Fibroblast of skin of left biceps (primary cell): Measurements from ENCODE around the gene CDHR1.
"Not testable (repeated sequence)": the region's sequence is repeated elsewhere in the genome, so short reads cannot be mapped to it uniquely, and the experiment has no call there.

Experiments
- DNase-seq, 2 experiments: peaks; one replicate each; pipeline ENCODE4 v3.0.0-alpha.2; 2013; ENCODE audit warnings: low read depth in 2 of 2

The CDHR1 gene

GRCh38 chr10:84173501-84173929, 20.8 kb upstream of the CDHR1 start, which contains the start of gene GPR15LG:
Gene GPR15LG, plus strand, starts transcription at chr10:84173801. Its CDS starts 51 bp downstream, at chr10:84173852.
- no peak for DNase-seq

- no peak for DNase-seq
These were observed 18.9 kb upstream of the CDHR1 start for GRCh38 chr10:84175436-84175835.

- no peak for DNase-seq
These were observed 18.0 kb upstream of the CDHR1 start for GRCh38 chr10:84176351-84176750.

- no peak for DNase-seq
These were observed 17.4 kb upstream of the CDHR1 start for GRCh38 chr10:84176836-84177474.

- DNase-seq: no peak
These were observed 16.7 kb upstream of the CDHR1 start for GRCh38 chr10:84177541-84178141.

- DNase-seq: no peak
These were observed 16.2 kb upstream of the CDHR1 start for GRCh38 chr10:84178160-84178609.

GRCh38 chr10:84179059-84179710, 15.2 kb upstream of the CDHR1 start:
- DNase-seq: no peak

- not testable (repeated sequence) for DNase-seq
These were observed 14.0 kb upstream of the CDHR1 start for GRCh38 chr10:84180386-84180785.

GRCh38 chr10:84181631-84182030, 12.7 kb upstream of the CDHR1 start:
- no peak for DNase-seq

- no peak for DNase-seq
These were observed 9.8 kb upstream of the CDHR1 start for GRCh38 chr10:84184517-84184916.

- DNase-seq: no peak
These were observed 8.7 kb upstream of the CDHR1 start for GRCh38 chr10:84185526-84186175.

- DNase-seq: no peak
These were observed 5.5 kb upstream of the CDHR1 start for GRCh38 chr10:84188815-84189214.

- no peak for DNase-seq
These were observed 3.7 kb upstream of the CDHR1 start for GRCh38 chr10:84190621-84191020.

- no peak for DNase-seq
These were observed 3.2 kb upstream of the CDHR1 start for GRCh38 chr10:84191106-84191505.

- no peak for DNase-seq
These were observed 1.0 kb upstream of the CDHR1 start for GRCh38 chr10:84193327-84193726.

- DNase-seq: no peak
These were observed 402 bp upstream of the CDHR1 start for GRCh38 chr10:84193846-84194423.

- DNase-seq: no peak
These were observed 900 bp downstream of the CDHR1 start for GRCh38 chr10:84195044-84195830.

- DNase-seq: no peak
These were observed 1.7 kb downstream of the CDHR1 start for GRCh38 chr10:84196083-84196482.

GRCh38 chr10:84196941-84197340, 2.6 kb downstream of the CDHR1 start:
- no peak for DNase-seq

- no peak for DNase-seq
These were observed 3.3 kb downstream of the CDHR1 start for GRCh38 chr10:84197643-84198042.

GRCh38 chr10:84198206-84198915, 4.0 kb downstream of the CDHR1 start:
- no peak for DNase-seq
